Colonic mucosa (tissue), 4 donors: ENCODE measurements around the gene TOPBP1. TPM values are rescaled to one million over a fixed set of nuclear protein-coding genes. Genes with fewer than 3 reads are reported as not detected.

ENCODE experiments used
- DNase-seq: peaks from one replicate; pipeline ENCODE4 v3.0.0-alpha.2; 2020
- H3K27ac ChIP-seq: fragments of 200-600 bp; one replicate; pipeline ENCODE4 v1.8.0; 2021
- H3K27me3 ChIP-seq: fragments of 200-600 bp; one replicate; pipeline ENCODE4 v1.8.0; 2021
- H3K36me3 ChIP-seq: fragments of 200-600 bp; one replicate; pipeline ENCODE4 v1.8.0; 2021
- H3K4me1 ChIP-seq: fragments of 200-600 bp; one replicate; pipeline ENCODE4 v1.8.0; 2021; ENCODE audit warnings: mild to moderate bottlenecking
- H3K4me3 ChIP-seq: fragments of 200-600 bp; one replicate; pipeline ENCODE4 v1.8.0; 2021
- H3K9ac ChIP-seq, 2 donors: one replicate each; pipeline ENCODE4 v1.7.0; 2013; ENCODE audit warnings: control low read depth in 2 of 2, low read depth in 2 of 2, low read length in 2 of 2
- H3K9me3 ChIP-seq: fragments of 200-600 bp; one replicate; pipeline ENCODE4 v1.8.0; 2021
- CTCF ChIP-seq: fragments of 200-600 bp; IDR thresholded peaks from one replicate; pipeline ENCODE4 v1.8.0; 2022; ENCODE audit warnings: antibody characterized with exemption, mild to moderate bottlenecking
- intact Hi-C: fragments of 100-400 bp; cut with DNase I; formaldehyde crosslinking; loops from one replicate; pipeline ENCODE4 v1.14.1; 2022
- total RNA-seq, 2 donors: library from RNA; stranded (reverse); fragmentation: NEBNext Ultra II Directional in 1 of 2; extraction: Animal tissue kit (Norgen Biotek cat#: 25700) in 1 of 2; gene quantifications; one replicate each; pipeline ENCODE4 v1.2.1, GENCODE V29; 2021
- donor health status: healthy.
- donor health status: DM: no; HTN: no; CAD: no.
- donor health status: DM: no; HTN: no; CAD: no.

TOPBP1 gene
- total RNA-seq, 2 donors from 2014 or later, result 21.7 to 34.6 TPM

- no peak for DNase-seq
- H3K4me1 ChIP-seq, result no peaks in the 10 kb centered on the region
- H3K27ac ChIP-seq, result no peak overlapping the region
- intact Hi-C loops, result loop anchor here (10.0 kb wide), 1 partner anchor 854 kb away; no protein-coding TSS in a partner anchor
- H3K9ac ChIP-seq, result peak overlapping the region in 1 of 2 donors; percentile 5
- no peaks in the 10 kb centered on the region for H3K27me3 ChIP-seq
- no peak overlapping the region for H3K4me3 ChIP-seq
- TF ChIP-seq CTCF, result no peak
- peaks cover 28% of the 10 kb centered on the region for H3K36me3 ChIP-seq
- no peaks in the 10 kb centered on the region for H3K9me3 ChIP-seq
Measured at GRCh38 chr3:133588784-133589465, 72.8 kb downstream of the TOPBP1 start.

GRCh38 chr3:133588035-133588434 is 73.7 kb downstream of the TOPBP1 start:
- Histone ChIP-seq H3K36me3 (peaks cover 29% of the 10 kb centered on the region), H3K27ac (no peak overlapping the region)
- no peak for DNase-seq

GRCh38 chr3:133583396-133583795 is 78.3 kb downstream of the TOPBP1 start:
- H3K9ac ChIP-seq, result no peak overlapping the region
- no peaks in the 10 kb centered on the region for H3K9me3 ChIP-seq
- peaks cover 7% of the 10 kb centered on the region for H3K4me1 ChIP-seq
- DNase-seq, result no peak
- no peak overlapping the region for H3K4me3 ChIP-seq
- no peaks in the 10 kb centered on the region for H3K27me3 ChIP-seq
- no peak overlapping the region for H3K27ac ChIP-seq
- TF ChIP-seq CTCF, result no peak
- H3K36me3 ChIP-seq, result peaks cover 39% of the 10 kb centered on the region
- intact Hi-C loops, result loop anchor here (10.0 kb wide), 1 partner anchor 849 kb away; no protein-coding TSS in a partner anchor

More at GRCh38 chr3:133588035-133588434, 73.7 kb downstream of the TOPBP1 start:
- no peaks in the 10 kb centered on the region for H3K4me1 ChIP-seq
- no peak for TF ChIP-seq CTCF
- no peak overlapping the region for H3K9ac ChIP-seq
- intact Hi-C loops, result loop anchor here (10.0 kb wide), 1 partner anchor 853 kb away; no protein-coding TSS in a partner anchor
- H3K27me3 ChIP-seq, result no peaks in the 10 kb centered on the region
- no peaks in the 10 kb centered on the region for H3K9me3 ChIP-seq
- H3K4me3 ChIP-seq, result no peak overlapping the region

- no peak overlapping the region for H3K9ac ChIP-seq
- intact Hi-C loops, result loop anchor here (10.0 kb wide), 1 partner anchor 114 kb away; no protein-coding TSS in a partner anchor
- no peak overlapping the region for H3K4me3 ChIP-seq
- peaks cover 10% of the 10 kb centered on the region for H3K36me3 ChIP-seq
- no peak overlapping the region for H3K27ac ChIP-seq
- H3K9me3 ChIP-seq, result no peaks in the 10 kb centered on the region
- DNase-seq, result no peak
- H3K27me3 ChIP-seq, result no peaks in the 10 kb centered on the region
- TF ChIP-seq CTCF, result no peak
- H3K4me1 ChIP-seq, result peaks cover 12% of the 10 kb centered on the region
Measured at GRCh38 chr3:133578548-133579191, 83.1 kb downstream of the TOPBP1 start.

GRCh38 chr3:133576169-133576568 is 85.6 kb downstream of the TOPBP1 start:
- TF ChIP-seq CTCF, result no peak
- Histone ChIP-seq H3K4me3 (peak overlapping the region; percentile 57), H3K27me3 (no peaks in the 10 kb centered on the region), H3K4me1 (peaks cover 18% of the 10 kb centered on the region), H3K36me3 (peaks cover 7% of the 10 kb centered on the region), H3K9me3 (no peaks in the 10 kb centered on the region), H3K9ac (peak overlapping the region in 1 of 2 donors; percentile 59), H3K27ac (peak overlapping the region; percentile 88)
- intact Hi-C loops, result loop anchor here (10.0 kb wide), 1 partner anchor 111 kb away; no protein-coding TSS in a partner anchor
- no peak for DNase-seq
